Activated gamma-delta T cell (primary cell): ENCODE measurements around the gene NUMB.
A peak's percentile ranks its signal among the peaks of the same experiment; 100 is the strongest.
"Not testable (repeated sequence)": the region's sequence is repeated elsewhere in the genome, so short reads cannot be mapped to it uniquely, and the experiment has no call there.

Source experiments
- DNase-seq: peaks from one replicate; lab custom pipeline; 2025; lab: John Stamatoyannopoulos, UW

NUMB gene

GRCh38 chr14:73465823-73466532 lies 7.6 kb upstream of the NUMB start:
- no peak for DNase-seq

GRCh38 chr14:73463411-73463810 lies 5.1 kb upstream of the NUMB start:
- no peak for DNase-seq

GRCh38 chr14:73462815-73463214 lies 4.5 kb upstream of the NUMB start:
- no peak for DNase-seq

GRCh38 chr14:73462048-73462715 lies 3.8 kb upstream of the NUMB start:
- DNase-seq: no peak

GRCh38 chr14:73461478-73462047 lies 3.2 kb upstream of the NUMB start:
- DNase-seq: no peak

- no peak for DNase-seq
These were observed 2.4 kb upstream of the NUMB start for GRCh38 chr14:73460691-73461127.

GRCh38 chr14:73459959-73460358 lies 1.6 kb upstream of the NUMB start:
- DNase-seq: no peak

- DNase-seq: peak; percentile 17
These were observed 493 bp downstream of the NUMB start for GRCh38 chr14:73457924-73458182.

- no peak for DNase-seq
These were observed 1.1 kb downstream of the NUMB start for GRCh38 chr14:73457041-73457923.

GRCh38 chr14:73455294-73455693 lies 3.1 kb downstream of the NUMB start:
- no peak for DNase-seq

- DNase-seq: no peak
These were observed 5.8 kb downstream of the NUMB start for GRCh38 chr14:73452341-73453186.

GRCh38 chr14:73443758-73444157 lies 14.6 kb downstream of the NUMB start:
- no peak for DNase-seq

- DNase-seq: no peak
These were observed 17.1 kb downstream of the NUMB start for GRCh38 chr14:73441286-73441685.

GRCh38 chr14:73438993-73439392 lies 19.4 kb downstream of the NUMB start:
- no peak for DNase-seq

GRCh38 chr14:73437206-73437605 lies 21.1 kb downstream of the NUMB start:
- DNase-seq: no peak

GRCh38 chr14:73432124-73432523 lies 26.2 kb downstream of the NUMB start:
- DNase-seq: no peak

- no peak for DNase-seq
These were observed 30.0 kb downstream of the NUMB start for GRCh38 chr14:73428353-73428824.

GRCh38 chr14:73427516-73428264 lies 30.7 kb downstream of the NUMB start:
- no peak for DNase-seq

GRCh38 chr14:73426877-73427276 lies 31.5 kb downstream of the NUMB start:
- no peak for DNase-seq

GRCh38 chr14:73424453-73424852 lies 33.9 kb downstream of the NUMB start:
- DNase-seq: no peak

- not testable (repeated sequence) for DNase-seq
These were observed 35.3 kb downstream of the NUMB start for GRCh38 chr14:73423092-73423491.
